ENCODE measurements around the gene MBD3L2. TPM values are rescaled to one million over a fixed set of nuclear protein-coding genes. Genes with fewer than 3 reads are reported as not detected.

Gene MBD3L2
- total RNA-seq, 1 donor from 2014 or later, result 0.57 TPM

DNA sequence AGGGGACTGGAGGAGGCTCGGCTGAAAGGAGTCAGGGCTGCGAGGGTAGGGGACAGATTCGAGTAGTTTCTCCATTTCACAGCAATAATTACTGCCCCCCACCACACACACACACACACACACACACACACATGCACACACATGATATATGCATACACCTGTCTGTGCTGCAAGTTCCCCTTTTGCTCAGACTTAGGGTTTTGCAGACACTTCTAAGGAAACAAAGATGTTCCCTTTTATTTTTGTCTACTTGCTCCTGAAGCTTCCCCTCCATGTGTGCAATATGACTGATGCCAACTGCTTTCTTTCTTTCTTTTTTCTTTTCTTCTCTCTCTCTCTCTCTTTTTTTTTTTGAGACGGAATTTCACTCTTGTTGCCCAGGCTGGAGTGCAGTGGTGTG, 41.3 kb upstream of the MBD3L2 start:
- no peak overlapping the region for H3K27ac ChIP-seq (ENCODE audit: low read depth, low read length)
- H3K4me2 ChIP-seq (ENCODE audit: low read length), result no peak overlapping the region
- no peaks in the 10 kb centered on the region for H3K79me2 ChIP-seq (ENCODE audit: insufficient read depth, low read length)
- peaks cover 3% of the 10 kb centered on the region for H3K9me3 ChIP-seq (ENCODE audit: insufficient read depth, low read depth, low read length)
- H3K9ac ChIP-seq (ENCODE audit: low read length), result no peak overlapping the region
- Mint-ChIP-seq H3K4me3 (ENCODE audit: unreplicated experiment) (no peak overlapping the region), H3K9me3 (ENCODE audit: unreplicated experiment) (peaks cover 12% of the 10 kb centered on the region), H3K27ac (ENCODE audit: unreplicated experiment) (no peak overlapping the region), H3K36me3 (ENCODE audit: low read depth, unreplicated experiment) (no peaks in the 10 kb centered on the region), H3K27me3 (ENCODE audit: low read depth, unreplicated experiment) (no peaks in the 10 kb centered on the region), H3K4me1 (ENCODE audit: low read depth, unreplicated experiment) (no peaks in the 10 kb centered on the region)
- H2AFZ ChIP-seq (ENCODE audit: low read depth, low read length), result no peak overlapping the region
- H4K20me1 ChIP-seq (ENCODE audit: insufficient read depth, low read length), result no peaks in the 10 kb centered on the region
- DNase-seq (ENCODE audit: low read depth), result no peak
- no peaks in the 10 kb centered on the region for H3K27me3 ChIP-seq (ENCODE audit: insufficient read depth, low read length)
- H3K4me1 ChIP-seq (ENCODE audit: insufficient read depth, low read length), result no peaks in the 10 kb centered on the region
- no peak overlapping the region for H3K4me3 ChIP-seq (ENCODE audit: insufficient read depth, low read depth, low read length)
- no peak for TF ChIP-seq EZH2 (IDR thresholded peaks at IDR 0.05; ENCODE audit: insufficient read depth, low read length)
- TF ChIP-seq, protein P1, sequence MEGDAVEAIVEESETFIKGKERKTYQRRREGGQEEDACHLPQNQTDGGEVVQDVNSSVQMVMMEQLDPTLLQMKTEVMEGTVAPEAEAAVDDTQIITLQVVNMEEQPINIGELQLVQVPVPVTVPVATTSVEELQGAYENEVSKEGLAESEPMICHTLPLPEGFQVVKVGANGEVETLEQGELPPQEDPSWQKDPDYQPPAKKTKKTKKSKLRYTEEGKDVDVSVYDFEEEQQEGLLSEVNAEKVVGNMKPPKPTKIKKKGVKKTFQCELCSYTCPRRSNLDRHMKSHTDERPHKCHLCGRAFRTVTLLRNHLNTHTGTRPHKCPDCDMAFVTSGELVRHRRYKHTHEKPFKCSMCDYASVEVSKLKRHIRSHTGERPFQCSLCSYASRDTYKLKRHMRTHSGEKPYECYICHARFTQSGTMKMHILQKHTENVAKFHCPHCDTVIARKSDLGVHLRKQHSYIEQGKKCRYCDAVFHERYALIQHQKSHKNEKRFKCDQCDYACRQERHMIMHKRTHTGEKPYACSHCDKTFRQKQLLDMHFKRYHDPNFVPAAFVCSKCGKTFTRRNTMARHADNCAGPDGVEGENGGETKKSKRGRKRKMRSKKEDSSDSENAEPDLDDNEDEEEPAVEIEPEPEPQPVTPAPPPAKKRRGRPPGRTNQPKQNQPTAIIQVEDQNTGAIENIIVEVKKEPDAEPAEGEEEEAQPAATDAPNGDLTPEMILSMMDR (IDR thresholded peaks at IDR 0.05; ENCODE audit: insufficient read depth, low read depth, low read length), result no peak
- no peaks in the 10 kb centered on the region for H3K36me3 ChIP-seq (ENCODE audit: insufficient read depth, low read length)
- FAIRE-seq, result no peak

DNA sequence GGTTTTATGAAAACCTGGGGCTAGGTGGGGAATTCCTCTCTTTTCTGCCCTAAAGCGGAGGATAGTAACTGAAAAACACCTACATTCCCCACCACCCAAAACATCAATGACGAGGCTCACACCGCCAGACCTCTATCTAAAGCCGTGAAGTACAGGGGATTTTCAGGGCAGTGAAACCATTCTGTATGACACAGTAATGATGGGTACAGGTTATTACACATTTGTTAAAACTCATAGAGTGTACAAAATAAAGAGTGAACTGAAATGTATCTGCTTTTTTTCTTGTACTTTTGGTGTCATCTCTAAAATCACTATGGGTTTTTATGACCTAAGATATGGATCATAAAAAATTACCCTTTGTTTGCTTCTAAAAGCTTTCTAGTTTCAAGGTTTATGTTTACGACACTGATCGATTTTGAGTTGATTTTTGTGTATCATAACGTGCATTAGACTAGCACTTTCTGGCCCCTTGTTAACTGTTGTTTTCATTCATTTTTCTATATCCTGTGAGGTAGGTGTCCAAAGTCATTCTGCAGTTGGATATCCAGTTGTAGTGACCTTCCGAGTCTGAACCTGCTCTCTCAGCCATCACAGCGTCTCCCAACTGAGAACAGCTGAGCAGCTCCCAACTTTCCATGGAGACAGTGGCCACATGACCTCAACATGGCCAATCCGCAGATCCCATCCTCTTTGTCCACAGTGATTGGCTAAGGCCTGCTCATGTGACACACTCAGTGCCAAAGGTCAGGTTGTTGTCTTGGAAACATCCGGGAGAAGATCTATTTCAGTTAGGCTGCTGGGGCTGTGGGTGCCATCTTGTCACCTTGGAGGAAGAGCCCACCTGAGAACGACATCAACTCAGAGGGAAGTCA, 38.2 kb upstream of the MBD3L2 start:
- H4K20me1 ChIP-seq (ENCODE audit: insufficient read depth, low read length), result no peaks in the 10 kb centered on the region
- peaks cover 12% of the 10 kb centered on the region for H3K9me3 Mint-ChIP-seq (ENCODE audit: unreplicated experiment)
- peaks cover 3% of the 10 kb centered on the region for H3K9me3 ChIP-seq (ENCODE audit: insufficient read depth, low read depth, low read length)
- H3K4me1 Mint-ChIP-seq (ENCODE audit: low read depth, unreplicated experiment), result no peaks in the 10 kb centered on the region
- no peak overlapping the region for H3K4me3 Mint-ChIP-seq (ENCODE audit: unreplicated experiment)
- no peak overlapping the region for H3K4me3 ChIP-seq (ENCODE audit: insufficient read depth, low read depth, low read length)
- no peak for FAIRE-seq
- no peaks in the 10 kb centered on the region for H3K36me3 Mint-ChIP-seq (ENCODE audit: low read depth, unreplicated experiment)
- no peak for DNase-seq (ENCODE audit: low read depth)
- H3K36me3 ChIP-seq (ENCODE audit: insufficient read depth, low read length), result no peaks in the 10 kb centered on the region
- H3K27ac Mint-ChIP-seq (ENCODE audit: unreplicated experiment), result no peak overlapping the region
- TF ChIP-seq, protein P1 (IDR thresholded peaks at IDR 0.05; ENCODE audit: insufficient read depth, low read depth, low read length), result no peak
- TF ChIP-seq EZH2 (IDR thresholded peaks at IDR 0.05; ENCODE audit: insufficient read depth, low read length), result no peak
- no peaks in the 10 kb centered on the region for H3K79me2 ChIP-seq (ENCODE audit: insufficient read depth, low read length)
- no peak overlapping the region for H3K4me2 ChIP-seq (ENCODE audit: low read length)
- no peak overlapping the region for H3K9ac ChIP-seq (ENCODE audit: low read length)
- H3K4me1 ChIP-seq (ENCODE audit: insufficient read depth, low read length), result no peaks in the 10 kb centered on the region
- H3K27ac ChIP-seq (ENCODE audit: low read depth, low read length), result no peak overlapping the region
- no peaks in the 10 kb centered on the region for H3K27me3 Mint-ChIP-seq (ENCODE audit: low read depth, unreplicated experiment)
- H2AFZ ChIP-seq (ENCODE audit: low read depth, low read length), result no peak overlapping the region
- no peaks in the 10 kb centered on the region for H3K27me3 ChIP-seq (ENCODE audit: insufficient read depth, low read length)

DNA sequence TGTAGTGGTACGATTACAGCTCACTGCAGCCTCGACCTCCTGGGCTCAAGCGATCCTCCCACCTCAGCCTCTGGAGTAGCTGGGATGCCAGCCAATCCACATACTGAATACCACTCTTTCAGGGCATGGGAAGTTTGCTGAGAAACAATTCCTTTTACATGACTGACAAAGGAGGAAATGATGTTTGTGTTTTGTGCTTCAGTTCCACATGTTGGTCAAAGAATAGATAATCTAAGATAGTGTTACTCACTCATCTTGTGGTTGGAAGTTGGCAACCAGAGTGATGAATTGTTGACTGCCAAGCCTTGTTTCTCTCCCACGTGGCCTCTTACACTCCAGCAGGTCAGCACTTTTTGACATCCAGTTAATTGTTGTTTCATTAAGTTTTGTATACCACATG, 35.4 kb upstream of the MBD3L2 start:
- no peaks in the 10 kb centered on the region for H3K4me1 ChIP-seq (ENCODE audit: insufficient read depth, low read length)
- no peak for DNase-seq (ENCODE audit: low read depth)
- H3K4me1 Mint-ChIP-seq (ENCODE audit: low read depth, unreplicated experiment), result no peaks in the 10 kb centered on the region
- H2AFZ ChIP-seq (ENCODE audit: low read depth, low read length), result no peak overlapping the region
- no peak for FAIRE-seq
- no peaks in the 10 kb centered on the region for H3K36me3 Mint-ChIP-seq (ENCODE audit: low read depth, unreplicated experiment)
- H3K27me3 ChIP-seq (ENCODE audit: insufficient read depth, low read length), result no peaks in the 10 kb centered on the region
- no peaks in the 10 kb centered on the region for H4K20me1 ChIP-seq (ENCODE audit: insufficient read depth, low read length)
- no peak overlapping the region for H3K9ac ChIP-seq (ENCODE audit: low read length)
- H3K4me2 ChIP-seq (ENCODE audit: low read length), result no peak overlapping the region
- H3K36me3 ChIP-seq (ENCODE audit: insufficient read depth, low read length), result no peaks in the 10 kb centered on the region
- no peak overlapping the region for H3K27ac Mint-ChIP-seq (ENCODE audit: unreplicated experiment)
- no peaks in the 10 kb centered on the region for H3K27me3 Mint-ChIP-seq (ENCODE audit: low read depth, unreplicated experiment)
- H3K9me3 ChIP-seq (ENCODE audit: insufficient read depth, low read depth, low read length), result peaks cover 3% of the 10 kb centered on the region
- TF ChIP-seq EZH2 (IDR thresholded peaks at IDR 0.05; ENCODE audit: insufficient read depth, low read length), result no peak
- TF ChIP-seq, protein P1 (IDR thresholded peaks at IDR 0.05; ENCODE audit: insufficient read depth, low read depth, low read length), result no peak
- H3K4me3 ChIP-seq (ENCODE audit: insufficient read depth, low read depth, low read length), result no peak overlapping the region
- H3K27ac ChIP-seq (ENCODE audit: low read depth, low read length), result no peak overlapping the region
- no peaks in the 10 kb centered on the region for H3K79me2 ChIP-seq (ENCODE audit: insufficient read depth, low read length)
- H3K4me3 Mint-ChIP-seq (ENCODE audit: unreplicated experiment), result no peak overlapping the region
- peaks cover 9% of the 10 kb centered on the region for H3K9me3 Mint-ChIP-seq (ENCODE audit: unreplicated experiment)
